ENCODE results near the gene PGM5. TPM values are rescaled to one million over a fixed set of nuclear protein-coding genes. Genes with fewer than 3 reads are reported as not detected.
"Not testable (repeated sequence)": the region's sequence is repeated elsewhere in the genome, so short reads cannot be mapped to it uniquely, and the experiment has no call there.

Gene PGM5
- total RNA-seq, 1 experiment from 2014 or later = not detected

DNA sequence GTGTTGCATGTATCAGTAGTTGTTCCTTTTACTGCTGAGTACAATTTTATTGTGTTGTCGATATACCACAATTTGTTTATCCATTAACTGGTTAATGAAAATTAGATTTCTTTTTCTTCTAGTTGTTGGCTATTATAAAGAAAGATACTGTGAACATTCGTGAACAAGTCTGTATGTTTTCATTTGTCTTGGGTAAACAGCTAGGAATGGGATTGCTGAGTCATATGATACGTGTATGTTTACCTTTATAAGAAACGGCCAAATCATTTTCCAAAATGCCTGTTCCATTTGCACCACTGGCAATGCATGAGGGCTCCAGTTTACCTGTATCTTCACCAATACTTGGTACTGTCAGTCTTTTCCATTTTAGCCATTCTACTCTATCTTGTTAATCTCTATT lies 33.1 kb downstream of the PGM5 start:
- H3K9me3 Mint-ChIP-seq = not testable (repeated sequence)

GRCh38 chr9:68390737-68391136 lies 34.3 kb downstream of the PGM5 start:
- H2BK12ac ChIP-seq (ENCODE audit: insufficient read length, low read depth, low read length); H3K14ac ChIP-seq (ENCODE audit: insufficient read depth, low read length); H3T11ph ChIP-seq (ENCODE audit: low read length); H3K79me1 ChIP-seq (ENCODE audit: insufficient read depth, low read depth, low read length, poor library complexity, severe bottlenecking); H3K9ac ChIP-seq (ENCODE audit: extremely low read depth, insufficient read length, low read length); H3K9me3 ChIP-seq (ENCODE audit: control insufficient read depth, low read depth, low read length); H3K18ac ChIP-seq (ENCODE audit: insufficient read length, low read depth, low read length); H3K4me1 ChIP-seq (ENCODE audit: insufficient read depth, low read length); H3K9me3 Mint-ChIP-seq; H3K27ac Mint-ChIP-seq; H2BK120ac ChIP-seq (ENCODE audit: low read depth, low read length, poor library complexity, severe bottlenecking); H3K23ac ChIP-seq (ENCODE audit: insufficient read length, low read depth, low read length); H3K4ac ChIP-seq (ENCODE audit: low read depth, low read length); H3K4me2 ChIP-seq (ENCODE audit: insufficient read depth, insufficient read length, low read length); H3K56ac ChIP-seq (ENCODE audit: insufficient read length, low read depth, low read length); H2AK5ac ChIP-seq (ENCODE audit: insufficient read length, low read length); H2BK15ac ChIP-seq (ENCODE audit: low read depth, low read length); H3K23me2 ChIP-seq (ENCODE audit: insufficient read length, low read depth, low read length, poor library complexity, severe bottlenecking); H3K79me2 ChIP-seq (ENCODE audit: insufficient read depth, low read length); H4K91ac ChIP-seq (ENCODE audit: insufficient read length, low read depth, low read length); H3K27me3 ChIP-seq (ENCODE audit: insufficient read depth, low read length); H3K4me3 Mint-ChIP-seq; H2BK20ac ChIP-seq (ENCODE audit: low read depth, low read length, poor library complexity, severe bottlenecking); H4K20me1 ChIP-seq (ENCODE audit: control insufficient read depth, insufficient read depth, insufficient read length); H2BK5ac ChIP-seq (ENCODE audit: insufficient read length, low read length); H2AFZ ChIP-seq (ENCODE audit: low read length); H4K5ac ChIP-seq (ENCODE audit: insufficient read length, low read depth, low read length); H3K36me3 Mint-ChIP-seq (ENCODE audit: insufficient read depth in 1 of 3, low read depth in 3 of 3); H4K8ac ChIP-seq (replicated peaks; ENCODE audit: insufficient read length, low read depth, low read length); H3K4me1 Mint-ChIP-seq; H3K27ac ChIP-seq (ENCODE audit: insufficient read length, low read depth, low read length); DNase-seq: not testable (repeated sequence)
- WGBS (ENCODE audit: extremely low coverage, insufficient read length, low lambda C conversion rate) = no CpG with 5 or more reads among the region's 1 CpG
- H3K27me3 Mint-ChIP-seq (ENCODE audit: low read depth) = peaks cover 35% of the 10 kb centered on the region

More for the DNA sequence above, 33.1 kb downstream of the PGM5 start:
- not testable (repeated sequence) for H4K5ac ChIP-seq (ENCODE audit: insufficient read length, low read depth, low read length); H2BK20ac ChIP-seq (ENCODE audit: low read depth, low read length, poor library complexity, severe bottlenecking); H3K4ac ChIP-seq (ENCODE audit: low read depth, low read length); H3K23me2 ChIP-seq (ENCODE audit: insufficient read length, low read depth, low read length, poor library complexity, severe bottlenecking); H3K4me1 Mint-ChIP-seq; H3K79me2 ChIP-seq (ENCODE audit: insufficient read depth, low read length); H3K18ac ChIP-seq (ENCODE audit: insufficient read length, low read depth, low read length); H3K23ac ChIP-seq (ENCODE audit: insufficient read length, low read depth, low read length); H4K8ac ChIP-seq (replicated peaks; ENCODE audit: insufficient read length, low read depth, low read length); H3K36me3 Mint-ChIP-seq (ENCODE audit: insufficient read depth in 1 of 3, low read depth in 3 of 3); H3K27me3 ChIP-seq (ENCODE audit: insufficient read depth, low read length); H3T11ph ChIP-seq (ENCODE audit: low read length); H3K4me2 ChIP-seq (ENCODE audit: insufficient read depth, insufficient read length, low read length); H2AK5ac ChIP-seq (ENCODE audit: insufficient read length, low read length); H3K9me3 ChIP-seq (ENCODE audit: control insufficient read depth, low read depth, low read length); H2AFZ ChIP-seq (ENCODE audit: low read length); H3K27ac Mint-ChIP-seq; H2BK15ac ChIP-seq (ENCODE audit: low read depth, low read length); H3K27ac ChIP-seq (ENCODE audit: insufficient read length, low read depth, low read length); H4K20me1 ChIP-seq (ENCODE audit: control insufficient read depth, insufficient read depth, insufficient read length); H3K9ac ChIP-seq (ENCODE audit: extremely low read depth, insufficient read length, low read length); H3K4me3 Mint-ChIP-seq; H3K4me1 ChIP-seq (ENCODE audit: insufficient read depth, low read length); H2BK5ac ChIP-seq (ENCODE audit: insufficient read length, low read length); H2BK12ac ChIP-seq (ENCODE audit: insufficient read length, low read depth, low read length); DNase-seq; H3K79me1 ChIP-seq (ENCODE audit: insufficient read depth, low read depth, low read length, poor library complexity, severe bottlenecking); H4K91ac ChIP-seq (ENCODE audit: insufficient read length, low read depth, low read length); H3K14ac ChIP-seq (ENCODE audit: insufficient read depth, low read length); H2BK120ac ChIP-seq (ENCODE audit: low read depth, low read length, poor library complexity, severe bottlenecking); H3K56ac ChIP-seq (ENCODE audit: insufficient read length, low read depth, low read length)
- no CpG with 5 or more reads among the region's 4 CpGs for WGBS (ENCODE audit: extremely low coverage, insufficient read length, low lambda C conversion rate)
- H3K27me3 Mint-ChIP-seq (ENCODE audit: low read depth) = peaks cover 38% of the 10 kb centered on the region
